Retinal pigment epithelial cell (primary cell): ENCODE measurements around the gene CLSTN1.

Experiments
- DNase-seq: peaks from one replicate; pipeline ENCODE4 v3.0.0-alpha.2; 2010; ENCODE audit warnings: low read depth
- H3K4me3 ChIP-seq: 2 replicates; pipeline ENCODE4 v1.5.1; 2011; ENCODE audit warnings: mild to moderate bottlenecking, low read length, control low read depth, moderate library complexity
- CTCF ChIP-seq: conservative IDR thresholded peaks from 2 replicates; pipeline ENCODE4 v1.5.1; 2011; ENCODE audit warnings: low read depth, low read length, control low read depth, inconsistent platforms

Gene CLSTN1

DNA sequence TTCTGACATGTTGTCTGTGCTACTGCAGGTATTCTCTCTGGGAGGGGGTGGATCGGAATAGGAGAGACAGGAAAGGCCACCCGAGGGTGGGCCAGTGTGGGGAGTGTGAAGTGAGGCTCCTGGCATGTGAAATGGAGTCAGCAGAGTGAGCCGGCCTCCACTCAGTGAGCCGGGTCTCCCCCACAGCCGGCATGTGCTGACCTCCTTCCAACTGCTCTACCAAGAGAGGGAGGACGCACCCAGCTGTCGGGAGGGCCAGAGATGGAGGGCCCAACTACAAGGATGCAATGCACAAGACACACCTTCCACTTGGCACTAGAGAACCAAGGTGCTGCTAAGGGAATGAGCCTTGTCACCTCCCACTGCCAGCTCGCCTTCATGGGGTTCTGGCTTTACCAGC lies 28.2 kb upstream of the CLSTN1 start:
- no peak for TF ChIP-seq CTCF
- H3K4me3 ChIP-seq: no peak overlapping the region
- DNase-seq: no peak

GRCh38 chr1:9850442-9851162 lies 26.8 kb upstream of the CLSTN1 start:
- no peak for TF ChIP-seq CTCF
- DNase-seq: no peak
- no peak overlapping the region for H3K4me3 ChIP-seq

GRCh38 chr1:9849691-9850441 lies 26.1 kb upstream of the CLSTN1 start:
- no peak for DNase-seq
- no peak overlapping the region for H3K4me3 ChIP-seq
- TF ChIP-seq CTCF: no peak

- H3K4me3 ChIP-seq: no peak overlapping the region
- no peak for DNase-seq
- no peak for TF ChIP-seq CTCF
Measured at GRCh38 chr1:9848022-9848421, 24.3 kb upstream of the CLSTN1 start.

- no peak for TF ChIP-seq CTCF
- no peak for DNase-seq
Measured at GRCh38 chr1:9847269-9847668, 23.5 kb upstream of the CLSTN1 start.

DNA sequence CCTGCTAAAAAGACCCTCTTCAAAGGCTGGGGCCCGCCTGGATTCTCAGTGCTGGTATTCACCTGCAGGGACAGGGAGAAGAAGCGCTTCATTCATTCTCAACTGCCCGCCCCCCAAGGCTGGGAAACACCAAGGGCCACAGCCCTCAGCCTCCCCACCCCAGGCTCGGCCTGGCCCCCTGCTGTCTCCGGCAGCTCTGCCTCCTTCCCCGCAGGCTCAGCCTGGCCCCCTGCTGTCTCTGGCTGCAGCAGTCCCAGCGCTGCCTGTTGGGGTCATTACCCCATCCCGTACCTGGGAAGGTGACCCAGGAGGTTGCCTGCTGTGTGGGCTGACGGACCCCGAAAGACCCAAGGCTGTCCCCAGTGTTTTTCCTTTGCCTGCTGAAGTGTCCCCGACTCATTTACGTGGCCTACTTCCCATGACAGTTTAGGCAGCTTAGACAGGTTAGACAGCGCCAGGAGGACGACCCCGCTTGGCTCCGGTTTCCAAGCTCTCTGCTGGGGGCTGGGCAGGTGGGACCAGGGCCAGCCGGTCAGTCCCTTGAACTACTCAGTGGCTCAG lies 22.9 kb upstream of the CLSTN1 start:
- no peak for TF ChIP-seq CTCF
- no peak overlapping the region for H3K4me3 ChIP-seq
- DNase-seq: no peak

More at GRCh38 chr1:9847269-9847668, 23.5 kb upstream of the CLSTN1 start:
- no peak overlapping the region for H3K4me3 ChIP-seq
